ENCODE data around the gene GPR152.

Gene GPR152

DNA sequence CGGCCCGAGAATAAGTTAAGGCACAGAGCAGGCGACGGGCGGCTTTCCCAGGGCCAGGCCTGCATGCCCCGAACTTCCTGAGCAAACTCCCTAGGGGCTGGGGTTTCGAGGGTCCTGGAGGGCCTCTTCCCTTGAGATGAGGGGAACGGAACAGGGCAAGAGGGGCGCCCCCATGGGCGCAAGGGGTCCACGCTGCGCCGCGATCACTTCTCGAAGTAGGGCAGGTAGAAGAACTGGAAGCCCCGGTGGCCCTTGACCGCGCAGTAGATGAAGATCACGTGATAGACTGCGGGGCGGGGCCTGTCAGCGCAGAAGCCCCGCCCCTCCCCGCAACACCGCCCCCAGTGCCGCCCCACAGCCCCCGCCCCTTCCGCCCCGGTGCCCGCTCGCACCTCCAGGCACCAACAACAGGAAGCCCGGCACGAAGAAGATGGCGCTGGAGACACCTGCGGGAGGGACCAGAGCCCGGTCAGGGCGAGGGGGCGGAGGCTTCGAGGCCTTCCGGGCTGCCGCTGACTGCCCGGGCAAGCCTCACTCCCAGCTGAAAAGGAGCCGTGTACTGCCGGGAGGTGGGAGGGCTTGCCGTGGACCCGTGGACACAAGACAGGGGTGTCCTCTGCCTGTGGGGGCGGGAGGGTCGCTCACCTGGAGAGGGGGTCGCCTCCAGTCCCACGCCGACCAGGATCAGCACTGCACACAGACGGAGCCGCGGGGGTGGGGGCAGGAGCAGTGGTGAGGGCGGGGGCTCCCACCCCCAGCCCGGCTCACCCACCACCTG is 12.1 kb upstream of the GPR152 start:
- Histone ChIP-seq H3K9me3 (no peaks in the 10 kb centered on the region), H3K36me3 (replicated peaks) (no peaks in the 10 kb centered on the region), H3K27me3 (ENCODE audit: low read depth) (no peaks in the 10 kb centered on the region), H3K4me3 (peak overlapping the region; percentile 66), H3K4me1 (peaks cover 9% of the 10 kb centered on the region)
- in situ Hi-C loops (cut with MboI; ENCODE audit: low sequenced_read_pairs): no loop called here
- peak; percentile 81 to 96 for DNase-seq (ENCODE audit: low spot score in 2 of 2)

GRCh38 chr11:67463680-67464410 is 11.3 kb upstream of the GPR152 start:
- no peaks in the 10 kb centered on the region for H3K36me3 ChIP-seq (replicated peaks)
- H3K9me3 ChIP-seq: no peaks in the 10 kb centered on the region
- DNase-seq (ENCODE audit: low spot score in 2 of 2): no peak
- in situ Hi-C loops (cut with MboI; ENCODE audit: low sequenced_read_pairs): no loop called here
- H3K4me1 ChIP-seq: peaks cover 5% of the 10 kb centered on the region
- H3K27me3 ChIP-seq (ENCODE audit: low read depth): no peaks in the 10 kb centered on the region
- peak overlapping the region; percentile 66 for H3K4me3 ChIP-seq

DNA sequence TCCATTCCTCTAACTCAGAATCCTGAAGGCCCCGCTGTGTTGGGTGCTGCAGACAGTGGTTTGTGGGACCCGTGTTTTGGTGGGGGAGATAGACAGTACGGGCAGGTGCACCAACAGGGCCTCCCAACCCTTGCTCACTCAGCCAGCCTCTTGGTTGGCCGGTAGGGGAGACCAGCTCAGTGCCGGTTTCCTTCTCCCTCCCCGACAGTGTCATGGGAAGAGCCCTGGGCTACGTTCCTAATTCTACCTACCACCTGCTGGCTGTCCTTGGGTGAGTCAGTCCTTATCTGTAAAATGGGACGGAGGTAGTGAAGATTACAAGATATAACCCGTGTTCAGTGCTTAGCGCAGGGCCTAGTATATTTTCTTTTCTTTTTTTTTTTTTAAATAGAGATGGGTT is 10.7 kb upstream of the GPR152 start:
- in situ Hi-C loops (cut with MboI; ENCODE audit: low sequenced_read_pairs): no loop called here
- no peak for DNase-seq (ENCODE audit: low spot score in 2 of 2)
- H3K4me1 ChIP-seq: peaks cover 5% of the 10 kb centered on the region

GRCh38 chr11:67458266-67458665 is 5.7 kb upstream of the GPR152 start:
- no peak overlapping the region for H3K4me3 ChIP-seq
- H3K27me3 ChIP-seq (ENCODE audit: low read depth): no peaks in the 10 kb centered on the region
- no peaks in the 10 kb centered on the region for H3K4me1 ChIP-seq
- H3K36me3 ChIP-seq (replicated peaks): no peaks in the 10 kb centered on the region
- DNase-seq (ENCODE audit: low spot score in 2 of 2): no peak
- in situ Hi-C loops (cut with MboI; ENCODE audit: low sequenced_read_pairs): no loop called here
- no peaks in the 10 kb centered on the region for H3K9me3 ChIP-seq

More for the DNA sequence above, 10.7 kb upstream of the GPR152 start:
- Histone ChIP-seq H3K36me3 (replicated peaks) (no peaks in the 10 kb centered on the region), H3K9me3 (no peaks in the 10 kb centered on the region), H3K27me3 (ENCODE audit: low read depth) (no peaks in the 10 kb centered on the region), H3K4me3 (no peak overlapping the region)

DNA sequence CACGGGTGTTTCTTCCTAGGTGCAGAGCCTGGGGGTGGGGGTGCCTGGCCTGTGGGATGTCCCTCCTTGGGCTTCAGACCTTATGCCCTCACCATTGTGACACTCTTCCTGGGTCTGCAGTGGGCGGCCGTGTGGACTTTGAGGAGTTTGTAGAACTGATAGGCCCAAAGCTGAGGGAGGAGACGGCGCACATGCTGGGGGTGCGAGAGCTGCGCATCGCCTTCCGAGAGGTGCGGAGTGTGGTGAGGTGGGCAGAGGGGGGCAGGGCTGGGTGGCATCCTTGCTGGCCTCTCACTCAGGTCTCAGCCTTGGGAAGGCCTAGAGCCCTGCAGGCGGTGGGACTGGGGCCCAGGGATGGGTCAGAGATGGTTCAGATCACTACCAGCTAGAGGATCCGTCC is 4.9 kb upstream of the GPR152 start:
- Histone ChIP-seq H3K36me3 (replicated peaks) (no peaks in the 10 kb centered on the region), H3K4me3 (no peak overlapping the region), H3K27me3 (ENCODE audit: low read depth) (no peaks in the 10 kb centered on the region), H3K4me1 (no peaks in the 10 kb centered on the region), H3K9me3 (no peaks in the 10 kb centered on the region)
- in situ Hi-C loops (cut with MboI; ENCODE audit: low sequenced_read_pairs): no loop called here
- DNase-seq (ENCODE audit: low spot score in 2 of 2): no peak

DNA sequence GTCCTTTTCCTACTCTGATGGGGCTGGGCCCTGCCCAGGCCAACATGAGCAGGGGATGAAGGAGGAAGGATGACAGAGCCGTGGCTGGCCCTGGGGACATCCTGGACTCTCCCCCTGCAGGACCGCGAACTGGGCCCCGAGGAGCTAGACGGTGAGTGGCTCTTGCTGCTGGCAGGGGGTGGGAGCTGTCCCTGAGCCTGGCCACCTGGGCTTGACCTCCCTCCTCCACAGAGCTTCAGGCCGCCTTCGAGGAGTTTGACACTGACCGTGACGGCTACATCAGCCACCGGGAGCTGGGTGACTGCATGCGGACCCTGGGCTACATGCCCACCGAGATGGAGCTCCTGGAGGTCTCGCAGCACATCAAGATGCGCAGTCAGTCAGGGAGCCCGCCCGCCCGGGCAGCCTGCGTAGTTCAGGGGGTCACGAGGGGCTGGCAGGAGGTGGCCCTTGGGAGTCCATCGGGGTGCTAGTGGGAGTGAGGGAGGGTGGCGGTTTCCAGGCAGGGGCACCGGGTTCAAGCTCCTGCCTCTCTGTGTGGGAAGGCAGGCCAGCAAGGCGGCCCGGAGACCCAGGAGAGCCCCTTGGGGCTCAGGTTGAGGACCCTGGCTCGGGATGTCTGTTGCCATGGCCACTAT is 3.7 kb upstream of the GPR152 start:
- Histone ChIP-seq H3K9me3 (no peaks in the 10 kb centered on the region), H3K36me3 (replicated peaks) (no peaks in the 10 kb centered on the region), H3K4me3 (no peak overlapping the region), H3K4me1 (no peaks in the 10 kb centered on the region), H3K27me3 (ENCODE audit: low read depth) (no peaks in the 10 kb centered on the region)
- in situ Hi-C loops (cut with MboI; ENCODE audit: low sequenced_read_pairs): no loop called here
- no peak for DNase-seq (ENCODE audit: low spot score in 2 of 2)

DNA sequence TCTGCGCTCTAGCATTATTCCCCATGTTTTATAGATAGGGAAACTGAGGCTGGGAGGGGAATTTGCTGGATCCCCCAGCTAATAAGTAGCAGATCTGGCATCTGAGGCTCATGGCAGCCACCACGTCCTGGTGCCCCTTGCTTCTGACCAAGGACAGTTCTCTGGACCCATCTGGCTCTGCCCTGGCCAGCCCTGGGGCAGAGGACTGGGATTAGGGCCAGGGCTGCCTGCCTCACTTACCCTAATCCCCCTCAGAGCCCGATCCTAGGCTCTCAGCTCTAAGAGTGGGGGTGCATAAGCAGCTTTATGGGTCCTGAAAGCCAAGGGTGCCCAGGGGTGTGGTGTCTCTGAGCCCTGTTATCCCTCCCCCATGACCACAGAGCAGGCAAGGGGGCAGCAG is 2.5 kb upstream of the GPR152 start, which contains the start of gene CABP4:
Gene CABP4 (plus strand): TSS at position 301 of the 400 bp plus-strand sequence. CDS start 70 bp downstream, at position 371.
- no peak for DNase-seq (ENCODE audit: low spot score in 2 of 2)
- Histone ChIP-seq H3K4me1 (no peaks in the 10 kb centered on the region), H3K27me3 (ENCODE audit: low read depth) (no peaks in the 10 kb centered on the region), H3K4me3 (no peak within 1 kb of the TSS), H3K9me3 (no peaks in the 10 kb centered on the region), H3K36me3 (replicated peaks) (no peaks in the 10 kb centered on the region)
- in situ Hi-C loops (cut with MboI; ENCODE audit: low sequenced_read_pairs): no loop called here

DNA sequence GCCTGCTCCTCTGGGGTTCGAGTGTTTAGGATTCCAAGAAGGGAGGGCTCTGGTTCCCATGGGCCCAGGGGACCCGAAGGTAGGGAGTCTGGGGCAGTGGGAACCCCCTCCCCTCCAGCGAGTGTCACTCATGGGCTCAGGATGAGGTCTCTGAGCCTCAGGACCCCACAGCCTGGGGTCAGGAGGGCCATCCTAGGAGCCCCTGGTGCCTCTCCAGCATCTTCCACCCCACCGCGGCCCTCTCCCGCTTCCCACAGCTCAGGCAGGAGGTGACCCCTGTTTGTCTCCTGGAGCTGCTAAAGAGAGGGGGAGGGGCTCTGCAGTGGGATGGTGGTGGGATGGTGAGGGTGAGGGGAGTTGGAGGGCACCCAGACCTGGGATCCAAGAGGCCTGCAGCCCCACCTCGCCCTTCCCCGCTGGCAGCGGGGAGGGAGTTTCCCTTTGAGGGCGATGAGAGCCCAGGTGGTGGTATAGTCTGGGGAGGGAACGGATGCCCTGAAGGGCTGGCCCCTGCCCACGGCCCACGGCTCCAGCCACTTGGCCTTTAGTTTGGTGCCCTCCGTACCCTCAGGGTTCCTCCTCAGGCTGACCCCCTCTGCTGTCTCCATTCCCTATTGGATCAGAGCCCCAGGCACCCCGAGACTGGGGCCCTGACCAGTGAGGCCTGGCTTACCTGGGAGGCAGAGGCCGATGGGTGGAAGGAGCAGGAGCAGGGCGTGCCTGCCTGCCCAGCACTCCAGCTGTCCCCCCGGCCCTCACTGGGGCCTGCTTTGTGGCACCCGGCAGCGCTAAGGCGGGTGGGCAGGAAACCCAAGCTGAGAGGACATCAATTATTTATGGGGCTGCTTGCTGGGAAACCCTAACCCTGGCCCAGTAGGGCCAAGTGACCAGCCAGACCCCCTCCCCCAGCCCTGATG is 1.5 kb upstream of the GPR152 start:
- DNase-seq (ENCODE audit: low spot score in 2 of 2): no peak
- no peaks in the 10 kb centered on the region for H3K9me3 ChIP-seq
- in situ Hi-C loops (cut with MboI; ENCODE audit: low sequenced_read_pairs): no loop called here
- H3K4me1 ChIP-seq: no peaks in the 10 kb centered on the region
- H3K4me3 ChIP-seq: no peak overlapping the region
- H3K36me3 ChIP-seq (replicated peaks): no peaks in the 10 kb centered on the region
- no peaks in the 10 kb centered on the region for H3K27me3 ChIP-seq (ENCODE audit: low read depth)

GRCh38 chr11:67451658-67451976 is 912 bp downstream of the GPR152 start:
- Histone ChIP-seq H3K36me3 (replicated peaks) (no peaks in the 10 kb centered on the region), H3K4me1 (no peaks in the 10 kb centered on the region), H3K9me3 (no peaks in the 10 kb centered on the region), H3K4me3 (no peak overlapping the region), H3K27me3 (ENCODE audit: low read depth) (no peaks in the 10 kb centered on the region)
- in situ Hi-C loops (cut with MboI; ENCODE audit: low sequenced_read_pairs): no loop called here
- DNase-seq (ENCODE audit: low spot score in 2 of 2): no peak

DNA sequence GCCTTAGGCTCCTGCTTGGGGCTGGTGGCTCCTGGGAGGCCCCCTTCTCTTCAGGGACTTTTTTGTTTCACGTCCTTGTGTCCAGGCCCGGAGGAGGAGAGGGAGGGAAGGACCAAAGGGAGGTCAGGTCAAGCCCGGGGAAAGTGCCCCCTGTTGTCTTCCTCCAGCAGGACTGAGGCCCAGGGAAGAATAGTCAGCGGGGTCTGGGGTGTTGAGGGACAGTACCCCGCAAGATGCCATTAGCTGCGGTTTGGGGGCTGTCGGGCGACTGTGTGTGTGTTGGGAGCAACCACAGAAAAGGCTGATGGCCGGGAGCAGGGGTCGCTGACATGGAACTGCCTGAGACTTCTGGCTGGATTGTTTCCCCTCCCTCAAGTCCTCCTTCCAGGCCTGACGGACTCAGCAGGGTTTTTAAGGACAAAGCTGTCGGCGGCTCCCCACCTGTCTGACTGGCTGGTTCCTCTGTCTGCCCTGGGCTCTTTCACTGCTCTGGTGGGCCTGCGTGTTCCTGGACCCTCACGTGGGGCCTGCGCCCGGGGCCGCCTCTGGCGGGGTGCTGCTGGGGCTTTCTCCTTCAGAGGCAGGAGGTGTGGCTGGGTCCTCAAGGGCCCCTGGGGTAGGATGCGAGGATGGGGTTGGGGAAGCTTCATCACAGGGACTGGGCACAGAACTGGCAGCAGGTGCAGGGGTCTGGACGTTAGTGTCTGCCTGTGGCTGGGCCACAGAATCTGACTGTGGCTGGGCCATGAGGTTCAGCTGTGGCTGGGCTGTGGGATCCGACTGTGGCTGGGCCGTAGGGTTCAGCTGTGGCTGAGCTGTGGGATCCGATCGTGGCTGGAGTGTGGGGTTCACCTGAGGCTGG is 1.5 kb downstream of the GPR152 start:
- Histone ChIP-seq H3K36me3 (replicated peaks) (no peaks in the 10 kb centered on the region), H3K27me3 (ENCODE audit: low read depth) (no peaks in the 10 kb centered on the region), H3K9me3 (no peaks in the 10 kb centered on the region), H3K4me1 (no peaks in the 10 kb centered on the region), H3K4me3 (no peak overlapping the region)
- DNase-seq (ENCODE audit: low spot score in 2 of 2): no peak
- in situ Hi-C loops (cut with MboI; ENCODE audit: low sequenced_read_pairs): no loop called here

GRCh38 chr11:67449116-67449844 is 3.2 kb downstream of the GPR152 start:
- Histone ChIP-seq H3K4me3 (no peak overlapping the region), H3K27me3 (ENCODE audit: low read depth) (no peaks in the 10 kb centered on the region), H3K9me3 (no peaks in the 10 kb centered on the region), H3K36me3 (replicated peaks) (no peaks in the 10 kb centered on the region), H3K4me1 (peaks cover 2% of the 10 kb centered on the region; the same call in 1 of the 2 replicates)
- in situ Hi-C loops (cut with MboI; ENCODE audit: low sequenced_read_pairs): no loop called here
- no peak for DNase-seq (ENCODE audit: low spot score in 2 of 2)

DNA sequence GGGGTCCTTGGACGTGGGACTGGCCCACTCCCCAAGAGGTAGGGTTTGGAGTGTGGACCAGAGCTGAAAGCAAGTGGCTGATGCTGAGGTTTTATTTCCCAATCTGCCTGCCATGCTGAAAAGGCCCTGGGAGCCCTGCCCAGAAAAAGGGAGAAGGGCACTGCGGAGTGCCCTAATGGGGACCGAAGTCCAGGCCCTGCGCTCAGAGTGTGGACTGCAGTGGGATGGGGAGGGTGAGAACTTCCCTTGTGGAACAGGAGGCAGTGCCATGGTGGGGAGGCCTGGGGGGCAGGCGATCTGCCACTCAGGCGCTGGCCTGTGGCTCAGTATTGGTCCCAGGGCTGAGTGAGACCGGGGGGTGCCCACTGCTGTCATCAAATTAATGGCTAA is 4.3 kb downstream of the GPR152 start:
- H3K4me3 ChIP-seq: no peak overlapping the region
- in situ Hi-C loops (cut with MboI; ENCODE audit: low sequenced_read_pairs): no loop called here
- no peaks in the 10 kb centered on the region for H3K9me3 ChIP-seq
- no peaks in the 10 kb centered on the region for H3K27me3 ChIP-seq (ENCODE audit: low read depth)
- no peaks in the 10 kb centered on the region for H3K36me3 ChIP-seq (replicated peaks)
- H3K4me1 ChIP-seq: peaks cover 4% of the 10 kb centered on the region; the same call in 1 of the 2 replicates
- DNase-seq (ENCODE audit: low spot score in 2 of 2): no peak

All from HAP-1 (cell line).